Cardiac fibroblast (primary cell): Measurements from ENCODE around the gene CHAF1B.

Experiments used
- DNase-seq, 2 donors: peaks; one replicate each; pipeline versions ENCODE4 v3.0.0 to v3.0.0-alpha.2; 2010; ENCODE audit warnings: low read depth in 2 of 2
- H3K4me3 ChIP-seq, 2 donors: replicated peaks in 1 of 2; 1 replicate in 1 of 2; 2 replicates in 1 of 2; pipeline ENCODE4 v1.5.1; 2011; ENCODE audit warnings: low read depth in 2 of 2, low read length in 2 of 2, mild to moderate bottlenecking in 2 of 2, moderate library complexity in 1 of 2
- CTCF ChIP-seq: IDR thresholded peaks from one replicate; pipeline ENCODE4 v1.5.1; 2011; ENCODE audit warnings: low read depth, mild to moderate bottlenecking, low read length, inconsistent platforms

Gene CHAF1B

GRCh38 chr21:36450511-36450910 lies 65.3 kb downstream of the CHAF1B start:
- peak; percentile 51 to 73 for DNase-seq
- TF ChIP-seq CTCF, result no peak
- no peak overlapping the region for H3K4me3 ChIP-seq

- H3K4me3 ChIP-seq, result no peak overlapping the region
- no peak for TF ChIP-seq CTCF
- no peak for DNase-seq
Observed at GRCh38 chr21:36451506-36451905, 66.3 kb downstream of the CHAF1B start.

GRCh38 chr21:36452281-36452825 lies 67.2 kb downstream of the CHAF1B start:
- no peak overlapping the region for H3K4me3 ChIP-seq
- DNase-seq, result no peak
- no peak for TF ChIP-seq CTCF

- H3K4me3 ChIP-seq, result no peak overlapping the region
- TF ChIP-seq CTCF, result no peak
- DNase-seq, result no peak
Observed at GRCh38 chr21:36454093-36454531, 68.9 kb downstream of the CHAF1B start.

GRCh38 chr21:36454706-36455105 lies 69.5 kb downstream of the CHAF1B start:
- no peak for DNase-seq
- no peak overlapping the region for H3K4me3 ChIP-seq
- TF ChIP-seq CTCF, result no peak

GRCh38 chr21:36456729-36457414 lies 71.7 kb downstream of the CHAF1B start:
- no peak for TF ChIP-seq CTCF
- H3K4me3 ChIP-seq, result no peak overlapping the region
- peak; percentile 38 to 94 for DNase-seq
